Adipocyte (in vitro differentiated cells): Measurements from ENCODE around the gene TMEM19.

ENCODE experiments used
- DNase-seq: peaks from one replicate; pipeline ENCODE4 v3.0.0-alpha.2; 2015; ENCODE audit warnings: low read depth
- H3K27me3 ChIP-seq: replicated peaks from 2 replicates; pipeline ENCODE4 v1.7.0; 2013; ENCODE audit warnings: mild to moderate bottlenecking, low read length, moderate library complexity; ENCODE audit not compliant: control insufficient read depth, insufficient read depth
- H3K36me3 ChIP-seq: 2 replicates; pipeline ENCODE4 v1.7.0; 2013; ENCODE audit warnings: low read length, mild to moderate bottlenecking, moderate library complexity; ENCODE audit not compliant: control insufficient read depth, insufficient read depth, severe bottlenecking
- H3K4me1 ChIP-seq: 2 replicates; pipeline ENCODE4 v1.7.0; 2013; ENCODE audit warnings: mild to moderate bottlenecking, low read length, moderate library complexity; ENCODE audit not compliant: control insufficient read depth, insufficient read depth
- H3K4me3 ChIP-seq: 2 replicates; pipeline ENCODE4 v1.7.0; 2013; ENCODE audit warnings: mild to moderate bottlenecking, low read length, moderate library complexity
- H3K9ac ChIP-seq: 2 replicates; pipeline ENCODE4 v1.7.0; 2013; ENCODE audit warnings: mild to moderate bottlenecking, low read length, moderate library complexity
- H3K9me3 ChIP-seq: 2 replicates; pipeline ENCODE4 v1.7.0; 2013; ENCODE audit warnings: mild to moderate bottlenecking, low read length, moderate library complexity; ENCODE audit not compliant: control insufficient read depth

The TMEM19 gene

DNA sequence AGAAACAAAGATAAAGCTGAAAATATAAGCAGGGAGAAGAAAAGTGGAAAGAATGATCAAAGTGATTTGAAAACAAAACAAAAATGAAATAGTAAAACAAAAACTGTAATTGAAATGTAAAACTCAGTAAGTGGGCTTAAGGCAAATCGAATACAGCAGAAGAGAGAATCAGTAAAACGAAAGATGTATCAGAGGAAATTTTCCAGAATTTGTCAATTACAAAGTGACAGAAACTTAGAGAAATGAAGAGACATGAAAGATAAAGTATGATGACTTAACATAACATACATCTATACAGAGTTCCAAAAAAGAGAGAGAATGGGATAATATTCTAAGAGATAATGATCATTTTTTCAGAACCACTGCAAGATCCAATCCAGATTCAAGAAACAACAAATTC is 32.7 kb upstream of the TMEM19 start:
- DNase-seq: no peak
- peaks cover 9% of the 10 kb centered on the region for H3K4me1 ChIP-seq
- H3K36me3 ChIP-seq: peaks cover 88% of the 10 kb centered on the region
- H3K9me3 ChIP-seq: peaks cover 9% of the 10 kb centered on the region
- H3K27me3 ChIP-seq: no peaks in the 10 kb centered on the region
- H3K9ac ChIP-seq: no peak overlapping the region
- no peak overlapping the region for H3K4me3 ChIP-seq

DNA sequence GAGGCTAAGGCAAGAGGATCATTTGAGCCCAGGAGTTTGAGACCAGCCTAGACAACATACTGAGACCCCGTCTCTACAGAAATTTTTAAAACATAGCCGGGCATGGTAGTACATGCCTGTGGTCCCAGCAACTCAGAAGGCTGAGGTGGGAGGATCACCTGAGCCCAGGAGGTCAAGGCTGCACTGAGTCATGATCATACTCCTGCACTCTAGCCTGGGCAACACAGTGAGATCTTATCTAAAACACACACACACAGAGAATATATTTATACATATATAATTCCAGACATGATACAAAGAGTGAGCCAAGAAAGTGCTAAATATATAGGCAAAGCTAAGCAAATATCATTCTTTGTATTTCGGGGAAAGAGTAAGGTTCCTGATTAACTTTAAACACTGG is 31.7 kb upstream of the TMEM19 start:
- peaks cover 9% of the 10 kb centered on the region for H3K9me3 ChIP-seq
- peaks cover 92% of the 10 kb centered on the region for H3K36me3 ChIP-seq

DNA sequence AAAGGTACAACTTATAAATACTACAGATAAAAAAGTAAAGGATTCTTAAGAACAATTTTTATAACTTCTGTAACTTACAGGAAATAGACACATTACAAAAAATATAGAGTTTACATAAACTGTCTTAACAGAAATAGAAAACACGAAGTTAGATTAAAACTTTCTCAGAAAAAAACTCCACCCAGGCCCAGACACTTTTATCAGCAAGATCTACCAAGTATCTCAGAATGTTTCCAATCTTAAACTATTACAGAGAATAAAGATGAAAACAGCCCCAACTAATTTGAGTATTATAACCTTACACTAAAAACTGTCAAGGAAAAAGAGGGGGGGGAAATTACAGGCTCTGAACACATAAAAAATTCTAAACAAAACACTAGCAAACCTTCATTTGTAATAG is 30.4 kb upstream of the TMEM19 start:
- peaks cover 92% of the 10 kb centered on the region for H3K36me3 ChIP-seq
- no peak overlapping the region for H3K9ac ChIP-seq
- no peak for DNase-seq
- H3K4me1 ChIP-seq: peaks cover 24% of the 10 kb centered on the region
- peak overlapping the region; percentile 20 for H3K4me3 ChIP-seq
- peaks cover 9% of the 10 kb centered on the region for H3K9me3 ChIP-seq
- H3K27me3 ChIP-seq: no peaks in the 10 kb centered on the region

More for the DNA sequence above, 31.7 kb upstream of the TMEM19 start:
- no peak overlapping the region for H3K9ac ChIP-seq
- no peak overlapping the region for H3K4me3 ChIP-seq
- peaks cover 11% of the 10 kb centered on the region for H3K4me1 ChIP-seq
- DNase-seq: no peak
- no peaks in the 10 kb centered on the region for H3K27me3 ChIP-seq

GRCh38 chr12:71655907-71656306 is 30.0 kb upstream of the TMEM19 start:
- peak overlapping the region; percentile 20 for H3K4me3 ChIP-seq
- H3K27me3 ChIP-seq: no peaks in the 10 kb centered on the region
- no peak overlapping the region for H3K9ac ChIP-seq
- peaks cover 26% of the 10 kb centered on the region for H3K4me1 ChIP-seq
- H3K36me3 ChIP-seq: peaks cover 88% of the 10 kb centered on the region
- peaks cover 9% of the 10 kb centered on the region for H3K9me3 ChIP-seq
- DNase-seq: no peak

DNA sequence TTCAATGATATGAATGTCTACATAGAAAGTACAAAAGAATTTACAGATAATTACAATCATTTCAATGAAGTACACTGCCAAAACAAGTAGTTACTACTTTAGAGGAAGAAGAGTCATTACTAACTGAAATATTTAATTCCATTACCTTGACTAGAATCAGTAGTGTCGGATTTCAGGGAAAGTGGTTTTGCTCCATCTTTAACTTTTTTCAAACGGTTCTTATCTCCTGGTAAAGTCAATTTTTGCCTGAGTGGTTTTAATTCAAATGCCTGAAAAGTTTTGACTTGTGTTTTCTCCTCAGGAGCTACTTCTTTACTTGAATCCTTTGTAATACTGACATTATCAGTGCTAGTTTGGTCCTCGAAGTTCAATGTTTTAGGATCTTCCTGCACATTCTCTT is 29.1 kb upstream of the TMEM19 start:
- Histone ChIP-seq H3K9me3 (peaks cover 9% of the 10 kb centered on the region), H3K4me1 (peaks cover 31% of the 10 kb centered on the region), H3K9ac (no peak overlapping the region), H3K36me3 (peaks cover 82% of the 10 kb centered on the region), H3K4me3 (no peak overlapping the region), H3K27me3 (no peaks in the 10 kb centered on the region)
- DNase-seq: no peak

- peak overlapping the region; percentile 99 for H3K9ac ChIP-seq
Observed at GRCh38 chr12:71661977-71662530, 23.8 kb upstream of the TMEM19 start.

DNA sequence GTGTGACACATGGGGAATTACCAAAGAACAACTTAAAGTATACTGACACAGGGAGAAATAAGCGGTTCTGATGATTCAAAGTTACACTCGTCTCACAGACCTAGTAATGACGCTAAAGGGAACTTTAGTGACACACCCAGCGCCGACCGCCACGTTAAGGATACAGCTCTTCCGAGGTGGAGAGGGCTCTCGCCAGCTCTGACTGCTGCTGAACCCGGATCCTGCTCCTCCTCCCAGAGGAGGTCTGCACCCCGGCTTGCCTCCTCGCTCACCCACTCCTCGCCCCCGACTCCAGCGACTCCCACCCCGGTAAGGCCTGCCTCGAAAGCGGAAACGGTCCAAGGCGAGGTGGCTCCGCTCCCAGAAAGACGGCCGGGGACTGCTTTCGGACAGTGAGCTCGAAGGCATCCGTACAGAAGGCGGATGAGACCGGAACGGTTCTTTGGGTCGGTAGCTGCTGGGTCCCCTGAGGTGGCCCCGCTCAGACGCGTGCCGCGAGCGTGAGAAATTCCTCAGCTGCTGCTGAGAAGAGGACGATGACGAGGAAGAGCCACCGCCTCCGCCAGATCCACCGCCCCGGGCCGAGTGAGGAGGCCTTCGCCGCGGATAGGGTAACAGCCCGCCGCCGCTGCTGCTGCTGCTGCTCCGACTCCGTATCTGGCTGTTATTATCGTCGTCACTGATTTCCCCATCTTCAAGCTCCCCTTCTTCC is 22.9 kb upstream of the TMEM19 start:
- H3K4me3 ChIP-seq: peak overlapping the region; percentile 99
- DNase-seq: peak; percentile 86
- H3K36me3 ChIP-seq: peaks cover 26% of the 10 kb centered on the region
- peaks cover 32% of the 10 kb centered on the region for H3K4me1 ChIP-seq
- no peaks in the 10 kb centered on the region for H3K9me3 ChIP-seq
- H3K9ac ChIP-seq: peak overlapping the region; percentile 99
- no peaks in the 10 kb centered on the region for H3K27me3 ChIP-seq

More at GRCh38 chr12:71661977-71662530, 23.8 kb upstream of the TMEM19 start:
- peaks cover 35% of the 10 kb centered on the region for H3K36me3 ChIP-seq
- H3K4me3 ChIP-seq: peak overlapping the region; percentile 99
- no peaks in the 10 kb centered on the region for H3K27me3 ChIP-seq
- peaks cover 32% of the 10 kb centered on the region for H3K4me1 ChIP-seq
- DNase-seq: peak; percentile 79
- no peaks in the 10 kb centered on the region for H3K9me3 ChIP-seq

DNA sequence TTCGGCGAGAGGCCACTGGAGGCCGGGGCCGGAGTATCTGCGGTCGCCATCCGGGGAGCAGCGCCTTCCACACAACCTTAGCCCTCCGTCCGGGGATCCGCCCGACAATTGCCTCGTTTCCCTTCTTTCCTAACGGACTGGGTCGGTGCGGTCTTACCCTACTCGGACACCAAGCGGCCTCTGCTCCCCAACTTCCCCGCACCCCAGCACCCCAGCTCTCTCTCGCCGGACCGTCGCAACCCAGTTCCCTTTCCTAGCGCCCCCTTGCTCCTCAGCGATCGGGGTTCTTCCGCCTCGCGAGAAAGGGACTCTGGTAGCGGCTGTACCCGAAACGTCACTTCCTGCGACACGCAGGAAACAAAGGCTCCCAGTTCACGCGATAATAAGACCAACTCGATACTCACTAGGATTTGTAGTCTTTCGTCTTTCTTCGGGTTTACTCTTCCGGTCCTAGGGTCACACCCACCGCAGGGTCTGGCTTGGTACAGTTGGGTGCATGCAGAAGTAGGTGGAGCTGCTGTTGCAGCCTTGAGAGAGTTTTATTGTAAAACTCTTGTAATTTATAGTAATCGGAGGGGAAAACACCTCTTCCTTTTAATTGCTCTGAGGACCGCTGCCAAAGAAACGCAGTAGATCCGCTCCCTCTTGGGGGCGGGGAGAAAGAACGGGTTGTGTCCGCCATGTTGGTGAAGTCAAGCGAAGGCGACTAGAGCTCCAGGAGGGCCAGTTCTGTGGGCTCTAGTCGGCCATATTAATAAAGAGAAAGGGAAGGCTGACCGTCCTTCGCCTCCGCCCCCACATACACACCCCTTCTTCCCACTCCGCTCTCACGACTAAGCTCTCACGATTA is 22.1 kb upstream of the TMEM19 start, which contains the start of the genes THAP2 and ZFC3H1:
THAP2 (plus strand) TSS at position 741 of the 850 bp plus-strand sequence. CDS start 209 bp downstream, outside the sequence.
ZFC3H1 (minus strand) TSS at position 288 of the 850 bp plus-strand sequence; CDS start at position 50, 238 bp downstream.
- H3K27me3 ChIP-seq: no peaks in the 10 kb centered on the region
- peaks cover 32% of the 10 kb centered on the region for H3K4me1 ChIP-seq
- peak; percentile 100 for DNase-seq
- peak within 1 kb of the TSS; percentile 99 for H3K4me3 ChIP-seq
- H3K9me3 ChIP-seq: no peaks in the 10 kb centered on the region
- H3K9ac ChIP-seq: peak within 1 kb of the TSS; percentile 99
- H3K36me3 ChIP-seq: peaks cover 18% of the 10 kb centered on the region

DNA sequence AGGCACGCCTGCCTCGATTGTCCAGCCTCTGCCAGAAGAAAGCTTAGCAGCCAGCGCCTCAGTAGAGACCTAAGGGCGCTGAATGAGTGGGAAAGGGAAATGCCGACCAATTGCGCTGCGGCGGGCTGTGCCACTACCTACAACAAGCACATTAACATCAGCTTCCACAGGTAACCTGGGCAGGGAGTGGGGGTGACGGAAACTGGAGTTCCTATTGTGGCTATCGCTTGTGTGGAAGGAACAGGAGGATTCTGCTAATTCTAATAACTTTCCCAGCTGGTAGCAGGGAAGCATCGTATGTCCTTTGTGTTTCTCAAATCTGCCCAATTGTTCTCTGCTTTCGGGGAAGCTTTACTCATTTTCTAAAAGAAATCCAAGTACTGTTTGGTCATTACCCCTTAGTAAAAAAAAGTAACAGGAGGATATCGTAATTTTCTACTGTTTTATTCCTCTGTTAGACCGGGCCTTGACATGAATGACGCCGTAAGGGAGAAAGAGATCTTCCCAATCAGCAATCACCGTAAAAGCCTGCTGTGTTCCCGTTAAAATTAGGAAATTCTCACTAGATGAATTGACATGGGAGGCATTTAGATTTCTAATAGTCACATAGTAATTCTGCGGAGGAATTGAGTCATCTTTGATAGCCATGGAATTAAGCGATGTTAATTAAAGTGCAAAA is 21.3 kb upstream of the TMEM19 start:
- peaks cover 26% of the 10 kb centered on the region for H3K4me1 ChIP-seq
- peak overlapping the region; percentile 99 for H3K4me3 ChIP-seq
- no peaks in the 10 kb centered on the region for H3K9me3 ChIP-seq
- DNase-seq: peak; percentile 56
- no peaks in the 10 kb centered on the region for H3K27me3 ChIP-seq
- H3K9ac ChIP-seq: peak overlapping the region; percentile 99
- H3K36me3 ChIP-seq: peaks cover 10% of the 10 kb centered on the region

DNA sequence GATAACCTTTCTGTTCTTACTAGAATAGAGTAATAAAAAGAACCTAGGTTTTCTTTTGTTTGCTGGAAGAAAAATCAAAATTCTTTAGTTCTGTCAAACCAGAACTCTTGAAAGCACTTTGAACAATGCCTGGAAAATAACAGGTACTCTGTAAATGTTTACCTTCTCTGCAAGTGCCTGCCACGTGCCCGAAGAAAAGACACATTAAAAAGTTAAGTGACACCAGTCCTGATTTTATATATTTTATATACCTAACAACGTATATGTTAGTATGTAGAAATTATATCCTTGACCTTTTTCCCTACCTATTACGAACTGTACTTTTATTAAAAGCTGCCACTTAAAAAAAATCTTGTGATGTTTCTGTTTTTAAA is 20.8 kb upstream of the TMEM19 start:
- Histone ChIP-seq H3K36me3 (peaks cover 5% of the 10 kb centered on the region), H3K27me3 (no peaks in the 10 kb centered on the region), H3K4me1 (peaks cover 21% of the 10 kb centered on the region), H3K9ac (peak overlapping the region; percentile 99), H3K4me3 (peak overlapping the region; percentile 99), H3K9me3 (no peaks in the 10 kb centered on the region)
- DNase-seq: no peak
